Kidney (tissue), 14 donors: ENCODE measurements around the gene ADGRD1. TPM values are rescaled to one million over a fixed set of nuclear protein-coding genes. Genes with fewer than 3 reads are reported as not detected.

Experiments used
- DNase-seq, 5 donors: peaks; one replicate each; pipeline ENCODE4 v3.0.0-alpha.2; 2013 to 2020
- FAIRE-seq: peaks from 2 replicates; lab custom pipeline; 2012; peaks lifted over from hg19 to GRCh38; lab: Jason Lieb, UNC
- H3K27ac ChIP-seq, 2 donors: one replicate each; pipeline ENCODE4 v1.7.0; 2013; ENCODE audit warnings: low read depth in 2 of 2, low read length in 2 of 2, inconsistent platforms in 1 of 2
- H3K27me3 ChIP-seq: one replicate; pipeline ENCODE4 v1.7.1; 2013; ENCODE audit warnings: low read length, inconsistent platforms; ENCODE audit not compliant: control insufficient read depth, insufficient read depth
- H3K36me3 ChIP-seq, 3 donors: one replicate each; pipeline versions ENCODE4 v1.7.0 to v1.7.1; 2013; ENCODE audit warnings: low read length in 3 of 3, control low read depth in 1 of 3, inconsistent platforms in 1 of 3; ENCODE audit not compliant: insufficient read depth in 3 of 3, control insufficient read depth in 2 of 3
- H3K4me1 ChIP-seq, 3 donors: one replicate each; pipeline versions ENCODE4 v1.7.0 to v1.7.1; 2013; ENCODE audit warnings: low read length in 3 of 3, inconsistent platforms in 1 of 3, low read depth in 1 of 3; ENCODE audit not compliant: control insufficient read depth in 2 of 3, insufficient read depth in 2 of 3
- H3K4me3 ChIP-seq, 3 donors: one replicate each; pipeline versions ENCODE4 v1.7.0 to v1.8.1; 2013; ENCODE audit warnings: low read length in 3 of 3, control low read depth in 1 of 3, inconsistent platforms in 1 of 3
- H3K9ac ChIP-seq, 3 donors: one replicate each; pipeline versions ENCODE4 v1.7.0 to v1.7.1; 2013; ENCODE audit warnings: low read length in 3 of 3, control low read depth in 1 of 3, inconsistent platforms in 1 of 3
- H3K9me3 ChIP-seq, 3 donors: one replicate each; pipeline versions ENCODE4 v1.7.0 to v1.7.1; 2013; ENCODE audit warnings: low read length in 3 of 3, control low read depth in 1 of 3, inconsistent platforms in 1 of 3; ENCODE audit not compliant: control insufficient read depth in 2 of 3, insufficient read depth in 1 of 3
- CTCF ChIP-seq: IDR thresholded peaks from 3 replicates; pipeline ENCODE4 v1.5.1; 2012; ENCODE audit warnings: mild to moderate bottlenecking, moderate library complexity, borderline replicate concordance; ENCODE audit not compliant: insufficient read depth; ENCODE audit errors: extremely low read depth
- intact Hi-C: fragments of 100-400 bp; cut with DNase I; formaldehyde crosslinking; loops from one replicate; pipeline ENCODE4 v1.11.1; 2022
- polyA plus RNA-seq: library from polyadenylated mRNA; stranded (reverse); fragments of 350-450 nt; fragmentation: Illumina TruSeq; extraction: RNeasy Lipid Tissue Mini Kit (QIAGEN cat#74804); gene quantifications from one replicate; pipeline ENCODE4 v1.2.3, GENCODE V29; 2014; ENCODE audit warnings: low read depth, low replicate concordance; ENCODE audit not compliant: insufficient read depth
- total RNA-seq: library from RNA; stranded (reverse); fragmentation: NEBNext Ultra II Directional; extraction: Animal tissue kit (Norgen Biotek cat#: 25700); gene quantifications from one replicate; pipeline ENCODE4 v1.2.1, GENCODE V29; 2021
- donor health status: control.
- donor health status: control.
- donor health status: control.
- donor health status: control.
- donor health status: control.
- donor health status: DM: yes; HTN: yes; CAD: no.
- donor health status: Normal renal cell carcinoma (clear cell type).

The ADGRD1 gene
- total and polyA plus RNA-seq, 2 donors from 2014 or later: 1.7 to 6.7 TPM

- no peaks in the 10 kb centered on the region for H3K27me3 ChIP-seq
- FAIRE-seq (no peak), DNase-seq (no peak)
- H3K4me1 ChIP-seq: no peaks in the 10 kb centered on the region
- intact Hi-C loops: no loop called here
- H3K27ac ChIP-seq: no peak overlapping the region
- H3K4me3 ChIP-seq: no peak overlapping the region
- H3K9ac ChIP-seq: no peak overlapping the region
- no peak for TF ChIP-seq CTCF
- no peaks in the 10 kb centered on the region for H3K36me3 ChIP-seq
- H3K9me3 ChIP-seq: no peaks in the 10 kb centered on the region
Measured at GRCh38 chr12:131013118-131013517, 59.4 kb downstream of the ADGRD1 start.

DNA sequence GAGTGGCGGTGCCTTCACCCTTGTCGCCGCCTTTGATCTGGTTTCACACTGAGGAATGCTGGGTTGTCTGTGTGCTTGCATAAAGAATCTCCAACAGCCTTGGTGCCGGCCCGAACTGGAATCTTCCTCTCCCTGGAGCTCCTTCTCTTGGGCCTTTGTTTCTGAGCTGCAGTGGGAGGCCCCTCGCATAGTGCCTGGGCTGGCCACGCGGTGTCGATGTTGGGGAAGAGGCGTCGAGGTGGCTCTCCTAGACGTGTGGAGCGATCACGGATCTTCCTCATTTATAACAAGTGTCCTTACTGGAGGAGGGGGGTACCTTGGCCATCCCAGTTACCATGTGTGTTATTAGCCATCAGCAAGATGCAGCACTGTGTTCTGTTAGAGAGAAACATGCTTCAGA is 60.6 kb downstream of the ADGRD1 start:
- H3K27me3 ChIP-seq: no peaks in the 10 kb centered on the region
- H3K4me3 ChIP-seq: no peak overlapping the region
- H3K4me1 ChIP-seq: no peaks in the 10 kb centered on the region
- DNase-seq (no peak), FAIRE-seq (no peak)
- no peak for TF ChIP-seq CTCF
- intact Hi-C loops: no loop called here
- no peak overlapping the region for H3K27ac ChIP-seq
- no peak overlapping the region for H3K9ac ChIP-seq
- no peaks in the 10 kb centered on the region for H3K36me3 ChIP-seq
- H3K9me3 ChIP-seq: no peaks in the 10 kb centered on the region

- Histone ChIP-seq H3K36me3 (no peaks in the 10 kb centered on the region), H3K9ac (no peak overlapping the region), H3K27ac (no peak overlapping the region), H3K27me3 (no peaks in the 10 kb centered on the region), H3K4me3 (no peak overlapping the region), H3K9me3 (no peaks in the 10 kb centered on the region), H3K4me1 (no peaks in the 10 kb centered on the region)
- FAIRE-seq: no peak
- TF ChIP-seq CTCF: no peak
- DNase-seq: peak in 1 of 5 donors; percentile 12
- intact Hi-C loops: no loop called here
Measured at GRCh38 chr12:131015581-131016337, 62.1 kb downstream of the ADGRD1 start.
